Activated CD8-positive, alpha-beta T cell treated with anti-CD3 and anti-CD28 coated beads for 36 hours (primary cell): ENCODE measurements around the gene GALNT2. TPM values are rescaled to one million over a fixed set of nuclear protein-coding genes. Genes with fewer than 3 reads are reported as not detected.

Source experiments
- ATAC-seq: fragments of 200-7000 bp; cut with Tn5 transposase; one replicate; pipeline ENCODE4 v1.10.0; 2021; ENCODE audit warnings: mild to moderate bottlenecking, moderate library complexity
- CTCF ChIA-PET: fragments of 350-600 bp; sonication (Branson Sonifier 250); formaldehyde crosslinking; loops from one replicate; lab custom pipeline; 2021; ENCODE audit warnings: antibody characterized with exemption; lab: Charles Lee
- POLR2A ChIA-PET: fragments of 350-600 bp; sonication (Branson Sonifier 250); formaldehyde crosslinking; loops from one replicate; lab custom pipeline; 2021; ENCODE audit warnings: antibody characterized with exemption; lab: Charles Lee
- DNase-seq: peaks from one replicate; pipeline ENCODE4 v3.0.0-alpha.2; 2020
- H3K27ac Mint-ChIP-seq: one replicate; pipeline ENCODE4 v1.8.0; 2021; ENCODE audit warnings: mild to moderate bottlenecking, mixed read lengths
- H3K27me3 Mint-ChIP-seq: one replicate; pipeline ENCODE4 v1.8.0; 2021; ENCODE audit warnings: mixed read lengths
- H3K36me3 Mint-ChIP-seq: one replicate; pipeline ENCODE4 v1.8.0; 2021; ENCODE audit warnings: low read depth, mixed read lengths
- H3K4me1 Mint-ChIP-seq: one replicate; pipeline ENCODE4 v1.8.0; 2021; ENCODE audit warnings: low read depth, mixed read lengths
- H3K4me3 Mint-ChIP-seq: one replicate; pipeline ENCODE4 v1.8.0; 2021; ENCODE audit warnings: mild to moderate bottlenecking, moderate library complexity, mixed read lengths
- H3K9me3 Mint-ChIP-seq: one replicate; pipeline ENCODE4 v1.8.0; 2021; ENCODE audit warnings: mixed read lengths
- intact Hi-C: fragments of 100-400 bp; cut with micrococcal nuclease; formaldehyde crosslinking; loops from one replicate; pipeline ENCODE4 v1.10.0; 2022
- total RNA-seq, 2 experiments: library from RNA; stranded (reverse); gene quantifications; one replicate each; pipeline ENCODE4 v1.2.3, GENCODE V29; 2021
- TF ChIP-seq, protein P1 (sequence below): fragments of 200-600 bp; IDR thresholded peaks from one replicate; pipeline ENCODE4 v1.8.0; 2022; ENCODE audit warnings: antibody characterized with exemption, mild to moderate bottlenecking

The GALNT2 gene
- total RNA-seq, 2 experiments from 2014 or later = 40.1 to 42.3 TPM

GRCh38 chr1:230048922-230049321 lies 18.1 kb upstream of the GALNT2 start:
- TF ChIP-seq, protein P1, sequence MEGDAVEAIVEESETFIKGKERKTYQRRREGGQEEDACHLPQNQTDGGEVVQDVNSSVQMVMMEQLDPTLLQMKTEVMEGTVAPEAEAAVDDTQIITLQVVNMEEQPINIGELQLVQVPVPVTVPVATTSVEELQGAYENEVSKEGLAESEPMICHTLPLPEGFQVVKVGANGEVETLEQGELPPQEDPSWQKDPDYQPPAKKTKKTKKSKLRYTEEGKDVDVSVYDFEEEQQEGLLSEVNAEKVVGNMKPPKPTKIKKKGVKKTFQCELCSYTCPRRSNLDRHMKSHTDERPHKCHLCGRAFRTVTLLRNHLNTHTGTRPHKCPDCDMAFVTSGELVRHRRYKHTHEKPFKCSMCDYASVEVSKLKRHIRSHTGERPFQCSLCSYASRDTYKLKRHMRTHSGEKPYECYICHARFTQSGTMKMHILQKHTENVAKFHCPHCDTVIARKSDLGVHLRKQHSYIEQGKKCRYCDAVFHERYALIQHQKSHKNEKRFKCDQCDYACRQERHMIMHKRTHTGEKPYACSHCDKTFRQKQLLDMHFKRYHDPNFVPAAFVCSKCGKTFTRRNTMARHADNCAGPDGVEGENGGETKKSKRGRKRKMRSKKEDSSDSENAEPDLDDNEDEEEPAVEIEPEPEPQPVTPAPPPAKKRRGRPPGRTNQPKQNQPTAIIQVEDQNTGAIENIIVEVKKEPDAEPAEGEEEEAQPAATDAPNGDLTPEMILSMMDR = no peak
- Mint-ChIP-seq H3K27me3 (peaks cover 2% of the 10 kb centered on the region), H3K9me3 (no peaks in the 10 kb centered on the region), H3K36me3 (no peaks in the 10 kb centered on the region), H3K4me1 (peaks cover 5% of the 10 kb centered on the region), H3K4me3 (no peak overlapping the region), H3K27ac (no peak overlapping the region)
- intact Hi-C loops = no loop called here
- ATAC-seq (no peak), DNase-seq (no peak)
- POLR2A ChIA-PET = no interaction called here
- CTCF ChIA-PET = interaction anchor here (0.9 kb wide), 1 partner anchor 12 kb away, joined by 3 read pairs; no protein-coding TSS in a partner anchor

DNA sequence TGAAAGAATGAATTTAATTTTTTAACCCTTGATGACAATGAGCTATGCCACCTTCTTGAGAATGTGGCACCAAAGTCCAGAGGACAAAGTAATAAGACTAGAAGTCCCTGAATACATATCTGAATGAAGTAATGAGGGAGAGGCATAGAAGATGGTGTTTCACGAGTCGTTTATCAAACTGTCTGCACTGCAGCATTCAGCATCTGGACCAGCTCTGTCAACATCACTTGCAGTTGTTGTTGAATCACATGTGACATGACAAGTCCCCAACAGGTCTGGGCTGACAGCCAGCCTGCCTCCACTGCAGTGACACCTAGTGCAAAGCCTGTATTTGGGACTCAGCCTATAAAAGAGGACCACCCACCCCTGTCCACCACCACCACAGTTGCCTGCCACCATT lies 17.3 kb upstream of the GALNT2 start:
- Mint-ChIP-seq H3K27ac (no peak overlapping the region), H3K36me3 (no peaks in the 10 kb centered on the region), H3K27me3 (peaks cover 2% of the 10 kb centered on the region), H3K4me1 (peaks cover 5% of the 10 kb centered on the region), H3K4me3 (no peak overlapping the region), H3K9me3 (no peaks in the 10 kb centered on the region)
- ChIA-PET CTCF (interaction anchor here (0.9 kb wide), 1 partner anchor 13 kb away, joined by 3 read pairs; no protein-coding TSS in a partner anchor), POLR2A (no interaction called here)
- ATAC-seq = no peak
- TF ChIP-seq, protein P1 = no peak
- no peak for DNase-seq
- intact Hi-C loops = no loop called here

DNA sequence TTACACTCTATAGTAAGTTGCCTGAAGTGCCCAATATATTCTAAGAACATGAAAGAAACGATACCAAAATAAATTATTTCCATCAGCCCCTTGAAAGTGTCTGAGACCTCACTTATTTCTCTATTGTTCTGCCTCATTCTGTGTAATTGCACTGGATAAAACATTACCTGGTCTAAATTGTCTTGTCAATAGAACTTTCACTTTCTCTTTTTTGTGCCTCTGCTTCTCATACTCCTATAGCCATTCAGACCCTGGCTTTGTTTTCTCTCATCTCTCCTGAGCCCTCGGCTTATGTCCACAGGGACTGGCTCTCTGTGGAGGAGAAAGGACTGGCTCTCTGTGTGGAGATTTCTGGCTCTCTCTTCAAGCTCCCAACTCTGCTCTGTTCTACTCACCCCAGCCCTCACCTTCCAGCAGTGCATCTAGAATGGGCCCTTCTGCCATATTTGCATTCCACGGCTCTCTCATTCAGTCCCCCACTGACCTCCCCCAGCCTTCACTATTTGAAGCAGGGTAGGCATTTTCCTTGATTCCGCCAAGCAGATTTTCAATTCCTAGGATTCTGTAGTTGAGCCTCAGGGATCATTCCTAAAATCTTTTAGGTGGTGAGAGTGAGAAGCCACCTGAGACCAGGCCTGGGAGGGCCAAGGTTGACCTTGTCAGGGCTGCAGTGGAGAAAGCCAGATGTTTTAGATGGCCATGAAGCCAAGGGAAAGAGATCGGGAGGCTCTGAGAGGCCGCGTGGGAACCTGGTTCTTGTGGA lies 15.9 kb upstream of the GALNT2 start:
- H3K27ac Mint-ChIP-seq = no peak overlapping the region
- CTCF ChIA-PET = no interaction called here

GRCh38 chr1:230052018-230052417 lies 15.0 kb upstream of the GALNT2 start:
- TF ChIP-seq, protein P1 = no peak
- Mint-ChIP-seq H3K27me3 (no peaks in the 10 kb centered on the region), H3K4me3 (no peak overlapping the region), H3K9me3 (no peaks in the 10 kb centered on the region), H3K27ac (no peak overlapping the region), H3K36me3 (no peaks in the 10 kb centered on the region), H3K4me1 (peaks cover 5% of the 10 kb centered on the region)
- no peak for DNase-seq
- intact Hi-C loops = no loop called here
- POLR2A ChIA-PET = no interaction called here
- CTCF ChIA-PET = no interaction called here
- no peak for ATAC-seq

More for the DNA sequence above, 15.9 kb upstream of the GALNT2 start:
- intact Hi-C loops = no loop called here
- POLR2A ChIA-PET = no interaction called here
- H3K9me3 Mint-ChIP-seq = no peaks in the 10 kb centered on the region
- peaks cover 2% of the 10 kb centered on the region for H3K27me3 Mint-ChIP-seq
- no peak for ATAC-seq
- TF ChIP-seq, protein P1 = no peak
- H3K4me3 Mint-ChIP-seq = no peak overlapping the region
- H3K36me3 Mint-ChIP-seq = no peaks in the 10 kb centered on the region
- DNase-seq = no peak
- H3K4me1 Mint-ChIP-seq = peaks cover 5% of the 10 kb centered on the region

DNA sequence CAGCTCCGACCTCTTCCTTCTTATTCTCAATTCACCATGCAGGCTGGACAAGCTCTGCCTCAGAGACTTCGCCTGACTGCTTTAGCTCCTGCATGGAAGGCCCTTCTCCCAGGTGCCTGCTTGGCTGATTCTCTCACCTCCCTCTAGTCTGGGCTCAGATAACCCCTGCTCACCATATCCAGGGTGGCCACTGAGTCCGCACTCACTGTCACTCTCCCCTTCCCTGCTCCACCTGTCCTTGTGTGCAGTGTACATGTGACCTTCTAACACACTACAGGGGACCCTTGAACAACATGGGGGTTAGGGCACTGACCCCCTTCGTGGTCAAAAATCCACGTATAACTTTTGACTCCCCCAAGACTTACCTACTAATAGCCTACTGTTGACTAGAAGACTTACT lies 14.4 kb upstream of the GALNT2 start:
- Mint-ChIP-seq H3K4me3 (no peak overlapping the region), H3K36me3 (no peaks in the 10 kb centered on the region), H3K27ac (no peak overlapping the region), H3K4me1 (peaks cover 5% of the 10 kb centered on the region), H3K9me3 (no peaks in the 10 kb centered on the region), H3K27me3 (peaks cover 3% of the 10 kb centered on the region)
- DNase-seq = no peak
- ChIA-PET POLR2A (no interaction called here), CTCF (no interaction called here)
- TF ChIP-seq, protein P1 = no peak
- intact Hi-C loops = no loop called here
- no peak for ATAC-seq
